CD4-positive, alpha-beta T cell treated with Interleukin-15 for 1 hour (primary cell): ENCODE data around the gene CRYBB3.

Source experiments
- DNase-seq: peaks from one replicate; pipeline ENCODE4 v3.0.0-alpha.2; 2020

Gene CRYBB3

DNA sequence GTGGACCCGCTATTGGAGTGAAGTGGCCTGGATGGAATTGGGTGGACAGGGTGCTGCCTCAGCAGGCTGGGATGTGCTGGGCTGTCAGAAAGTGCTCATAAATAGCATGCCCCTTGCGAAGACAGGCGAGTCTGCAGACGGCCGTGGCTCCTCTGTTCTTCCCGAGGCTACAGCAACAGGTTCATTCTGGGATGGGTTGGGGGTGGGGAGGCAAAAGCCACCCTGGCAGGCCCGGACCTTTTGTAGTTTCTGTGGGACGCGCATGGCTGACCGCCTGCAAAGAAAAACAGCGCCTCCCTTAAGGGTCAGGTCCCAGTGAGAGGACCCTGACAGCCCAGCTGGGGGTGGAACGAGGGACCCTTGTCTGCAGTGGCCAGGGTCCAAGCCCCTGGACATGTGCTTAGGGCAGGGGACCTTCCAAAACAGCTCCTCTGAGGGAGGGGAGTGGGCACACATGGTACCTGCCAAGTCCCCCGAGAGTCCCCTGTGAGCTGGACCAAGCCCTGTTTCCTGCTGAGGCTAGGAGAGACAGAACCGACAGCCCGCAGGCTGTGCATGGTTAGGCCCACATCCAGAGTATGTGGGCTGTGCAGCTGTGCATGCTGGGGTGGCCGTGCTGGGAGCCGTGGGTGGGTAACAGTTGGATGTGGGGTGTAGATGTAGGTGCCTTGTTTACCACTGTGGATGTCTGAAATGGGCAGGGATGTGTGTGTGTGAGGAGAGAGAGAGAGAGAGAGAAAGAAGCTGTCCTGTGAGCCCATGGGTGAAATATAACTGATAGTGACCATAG, at the start of gene CRYBB3:
TSS of gene CRYBB3 (plus strand) at position 128 of the 790 bp plus-strand sequence. CDS start 1,539 bp downstream, outside the sequence.
- no peak for DNase-seq

DNA sequence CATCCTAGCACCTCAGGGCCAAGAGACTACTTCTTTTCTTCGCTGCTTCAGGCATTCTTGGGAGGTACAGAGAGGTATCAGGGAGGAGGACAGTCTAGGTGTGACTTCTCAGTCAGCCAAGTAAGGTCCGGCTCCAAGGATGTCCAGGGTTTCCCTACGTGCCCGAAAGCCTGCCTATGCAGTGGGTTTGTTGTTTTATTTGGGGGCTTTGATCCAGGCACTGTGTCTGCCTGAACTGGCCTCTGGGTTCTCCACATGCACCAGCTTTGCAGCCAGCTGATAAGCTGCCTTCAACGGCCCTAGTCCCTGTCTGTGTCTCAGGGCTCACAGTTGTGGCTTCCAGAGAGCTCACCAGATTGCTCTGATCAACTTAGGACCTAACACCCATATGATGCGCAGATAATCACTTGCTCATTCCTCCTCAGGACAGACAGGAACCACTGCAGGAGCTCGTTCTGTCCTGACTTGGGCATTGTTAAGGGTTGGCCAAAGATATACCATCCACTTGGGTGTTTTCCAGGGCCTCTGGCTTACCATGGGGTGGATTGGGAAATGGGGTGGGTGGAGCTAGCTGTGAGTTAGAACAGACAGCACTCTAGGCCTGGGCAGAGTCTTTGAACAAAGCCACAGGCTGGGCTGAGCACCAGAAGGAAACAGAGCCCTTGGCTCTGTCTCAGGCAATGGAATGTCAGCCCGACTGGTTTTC, 45.5 kb upstream of the CRYBB3 start:
- no peak for DNase-seq

DNA sequence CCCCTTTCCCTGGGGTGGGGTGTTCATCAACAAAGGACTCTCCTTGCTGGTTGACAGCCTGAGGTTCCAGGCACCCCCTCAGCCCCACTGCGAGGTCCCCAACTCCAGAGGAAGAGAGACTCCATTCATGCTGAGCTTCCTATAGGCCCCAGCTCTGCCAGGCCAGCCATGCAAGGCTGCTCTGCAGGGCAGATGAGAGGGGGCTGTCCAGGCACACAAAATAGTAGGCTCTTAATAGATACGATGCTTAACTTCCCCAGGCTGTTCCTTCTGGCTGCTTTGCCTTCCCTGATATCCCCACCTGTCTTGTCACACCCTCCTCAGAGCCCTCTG, 45.0 kb upstream of the CRYBB3 start:
- DNase-seq = no peak

GRCh38 chr22:25156736-25157135, 42.9 kb upstream of the CRYBB3 start:
- no peak for DNase-seq

- DNase-seq = no peak
Measured at GRCh38 chr22:25159028-25159427, 40.6 kb upstream of the CRYBB3 start.

DNA sequence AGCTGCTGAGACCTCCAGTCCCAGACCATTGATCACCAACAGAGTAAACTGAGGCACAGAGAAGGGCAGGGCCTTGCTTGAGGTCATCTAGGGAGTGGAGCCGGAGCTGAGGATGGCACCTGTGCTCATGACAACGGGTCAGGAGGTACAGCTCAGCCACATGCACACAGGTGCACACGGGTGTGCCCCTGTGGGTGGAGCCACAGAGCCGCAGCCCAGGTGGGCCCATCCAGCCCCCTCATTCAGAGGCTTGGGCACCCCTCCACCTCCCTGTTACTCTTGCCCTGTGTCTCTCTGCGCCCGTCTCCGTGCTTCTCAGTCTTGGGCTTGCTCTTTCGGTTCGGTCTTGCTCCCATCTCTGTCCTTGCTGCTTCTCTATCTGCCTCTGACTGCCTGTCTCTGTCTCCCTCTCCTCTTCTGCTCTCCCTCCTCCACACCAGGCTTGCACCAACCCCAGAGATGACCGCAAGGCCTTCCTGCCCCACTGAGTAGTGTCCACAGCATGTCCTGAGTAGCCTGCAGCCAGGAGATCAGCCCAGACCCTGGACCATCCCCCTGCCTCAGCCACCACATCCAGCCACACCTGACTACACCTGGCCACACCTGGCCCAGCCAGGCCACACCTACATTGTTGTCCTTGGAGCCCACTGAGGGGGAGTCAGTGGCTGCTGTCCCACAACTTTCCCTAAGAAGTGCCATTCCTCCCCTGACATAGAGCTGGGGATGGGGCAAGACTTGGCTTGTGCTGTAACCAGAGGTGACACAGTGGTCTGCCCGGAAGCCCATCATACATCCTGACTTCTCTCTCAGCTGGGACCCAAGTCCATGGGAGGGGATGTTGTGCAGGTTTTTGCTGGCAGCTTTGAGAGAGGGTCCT, 39.3 kb upstream of the CRYBB3 start:
- DNase-seq = no peak

GRCh38 chr22:25161017-25161915, 38.4 kb upstream of the CRYBB3 start:
- DNase-seq = no peak

DNA sequence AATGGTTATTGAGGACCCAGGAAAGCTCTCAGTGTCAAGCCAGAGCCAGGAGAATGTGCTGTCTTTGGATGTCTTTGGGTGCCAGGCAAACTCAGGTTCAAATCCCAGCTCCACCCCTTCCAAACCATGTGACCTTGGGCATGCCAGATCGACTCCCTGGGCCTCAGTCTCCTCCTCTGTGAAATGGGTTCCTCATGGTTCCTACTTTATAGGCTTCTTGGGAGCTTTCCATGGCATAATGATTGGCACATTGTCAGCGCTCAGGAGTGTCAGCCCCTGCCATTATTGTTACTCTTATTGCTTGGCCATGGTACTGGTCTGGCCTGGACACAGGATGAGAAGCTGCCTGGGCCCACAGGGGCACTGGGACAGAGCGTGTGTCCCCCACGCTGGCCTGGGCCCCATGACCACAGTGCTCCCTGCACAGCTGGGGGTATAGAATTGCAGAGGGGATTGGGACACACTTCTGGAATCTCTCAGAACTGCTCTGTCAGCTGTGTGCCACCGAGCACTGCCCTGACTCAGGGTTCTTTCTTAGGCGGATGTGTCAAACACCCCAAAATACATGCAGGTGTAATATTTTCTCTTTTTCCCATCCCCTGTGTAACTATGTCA, 37.6 kb upstream of the CRYBB3 start:
- DNase-seq = no peak

DNA sequence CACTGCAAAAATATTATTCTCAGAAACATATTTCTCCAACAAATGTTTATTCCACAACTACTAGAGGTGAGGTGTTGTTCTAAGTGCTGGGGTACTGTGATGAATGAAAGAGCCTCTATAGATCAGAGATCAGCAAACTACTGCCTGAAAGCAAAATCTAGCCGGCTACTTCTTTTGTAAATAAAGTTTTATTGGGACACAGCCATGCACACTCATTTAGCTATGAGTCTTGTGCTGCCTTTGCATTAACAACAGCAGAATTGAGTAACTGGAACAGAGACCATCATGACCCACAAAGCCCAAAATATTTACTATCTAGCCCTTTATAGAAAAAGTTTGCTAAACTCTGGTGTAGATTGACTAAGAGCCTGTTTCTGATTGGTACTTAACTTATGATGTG, 37.1 kb upstream of the CRYBB3 start:
- no peak for DNase-seq

DNA sequence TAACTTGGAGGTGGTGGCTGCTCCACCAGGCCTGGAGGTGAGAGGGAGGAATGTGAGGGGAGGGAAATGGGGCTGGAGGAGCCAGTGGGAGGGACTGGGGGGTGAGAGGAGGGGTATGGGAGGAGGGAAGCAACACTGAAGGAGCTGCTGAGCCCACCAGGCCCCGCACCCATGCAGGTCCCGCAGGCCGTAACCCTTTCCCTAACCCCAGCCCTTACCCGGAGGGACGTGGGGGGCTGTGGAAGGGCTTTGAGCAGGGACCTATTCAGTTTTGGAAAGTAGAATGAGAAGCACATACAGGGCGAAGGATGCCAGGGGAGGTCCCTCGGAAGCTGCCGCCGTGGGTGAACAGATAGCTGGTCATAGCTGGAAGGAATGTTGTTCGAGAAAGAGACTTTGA, 33.9 kb upstream of the CRYBB3 start:
- DNase-seq = no peak

GRCh38 chr22:25166266-25167040, 33.2 kb upstream of the CRYBB3 start:
- no peak for DNase-seq

GRCh38 chr22:25167082-25167481, 32.6 kb upstream of the CRYBB3 start:
- no peak for DNase-seq

DNA sequence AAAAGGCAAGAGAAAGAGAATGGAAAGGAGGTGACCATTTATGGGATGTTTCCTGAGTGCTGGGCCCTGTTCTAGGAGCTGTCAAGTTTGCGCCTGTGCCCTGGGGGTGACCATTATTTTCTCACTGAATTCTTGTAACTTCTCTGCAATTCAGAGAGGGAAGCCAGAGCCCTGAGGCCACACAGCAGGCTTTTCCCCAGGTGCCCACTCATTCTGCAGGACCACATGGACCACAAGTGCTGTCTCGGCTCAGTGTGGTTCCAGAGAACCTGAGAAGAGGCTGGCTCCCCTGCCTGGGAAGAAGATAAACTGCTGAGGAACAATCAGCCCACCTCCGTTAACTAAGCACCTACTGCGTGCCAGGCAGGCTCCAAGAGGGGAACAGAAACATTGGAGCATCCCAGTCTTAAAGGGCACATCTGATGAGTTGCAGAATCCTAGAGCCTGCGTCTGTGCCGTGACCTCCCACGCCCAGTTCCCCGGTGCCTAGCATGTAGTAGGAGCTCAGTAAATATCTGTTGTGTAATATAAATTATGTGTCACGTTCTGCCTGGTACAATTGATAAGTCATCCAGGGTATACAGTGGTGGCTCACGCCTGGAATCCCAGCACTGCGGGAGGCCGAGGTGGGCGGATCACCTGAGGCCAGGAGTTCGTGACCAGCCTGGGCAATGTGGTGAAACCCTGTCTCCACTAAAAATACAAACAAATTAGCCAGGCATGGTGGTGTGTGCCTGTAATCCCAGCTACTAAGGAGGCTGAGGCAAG, 31.6 kb upstream of the CRYBB3 start:
- DNase-seq = no peak

- DNase-seq = no peak
Measured at GRCh38 chr22:25169278-25170031, 30.2 kb upstream of the CRYBB3 start.

DNA sequence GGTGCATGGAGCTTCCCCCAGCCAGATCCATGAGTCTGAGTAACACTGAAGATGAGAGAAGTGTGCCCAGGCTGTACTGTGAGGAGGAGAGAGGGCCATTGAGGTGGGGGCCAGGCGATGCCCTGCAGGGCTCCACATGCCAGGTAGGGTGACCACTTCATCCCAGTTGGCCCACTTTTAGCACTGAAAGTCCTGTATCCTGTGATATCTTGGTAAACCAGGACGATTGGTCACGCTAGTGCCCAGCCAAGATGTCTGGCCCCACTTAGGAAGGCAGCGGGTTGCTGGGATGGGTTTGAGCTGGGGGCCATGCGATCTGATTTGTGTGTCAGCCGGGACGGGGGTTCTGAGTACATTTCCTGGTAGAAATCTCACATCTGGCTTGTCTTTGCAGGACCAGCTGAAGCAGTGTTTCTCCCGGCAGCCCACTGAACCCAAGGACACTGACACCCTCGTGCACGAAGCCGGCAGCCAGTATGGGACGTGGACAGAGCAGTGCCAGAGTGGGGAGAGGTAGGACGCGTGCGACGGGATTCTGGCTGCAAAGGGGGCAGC, 29.2 kb upstream of the CRYBB3 start:
- no peak for DNase-seq

DNA sequence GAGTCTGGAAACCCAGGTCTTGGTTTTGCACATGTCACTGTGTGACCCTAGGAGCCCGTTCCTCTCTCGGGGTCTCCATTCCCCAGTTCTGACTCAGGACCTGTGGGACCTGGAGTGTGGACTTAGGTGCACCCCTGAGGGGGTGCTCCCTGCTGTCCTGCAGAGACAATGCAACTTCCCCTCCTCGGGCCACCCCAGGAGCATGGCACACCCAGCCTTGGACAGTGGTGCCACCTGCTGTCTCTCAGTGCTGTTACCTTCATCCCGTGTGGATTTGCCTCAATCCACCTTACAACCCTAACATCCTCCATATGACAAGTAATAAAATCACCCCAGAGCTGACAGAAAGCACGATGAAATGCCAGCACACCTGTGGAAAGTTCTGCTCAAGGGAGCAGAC, 27.5 kb upstream of the CRYBB3 start:
- DNase-seq = no peak

GRCh38 chr22:25174156-25174887, 25.3 kb upstream of the CRYBB3 start:
- DNase-seq = no peak

DNA sequence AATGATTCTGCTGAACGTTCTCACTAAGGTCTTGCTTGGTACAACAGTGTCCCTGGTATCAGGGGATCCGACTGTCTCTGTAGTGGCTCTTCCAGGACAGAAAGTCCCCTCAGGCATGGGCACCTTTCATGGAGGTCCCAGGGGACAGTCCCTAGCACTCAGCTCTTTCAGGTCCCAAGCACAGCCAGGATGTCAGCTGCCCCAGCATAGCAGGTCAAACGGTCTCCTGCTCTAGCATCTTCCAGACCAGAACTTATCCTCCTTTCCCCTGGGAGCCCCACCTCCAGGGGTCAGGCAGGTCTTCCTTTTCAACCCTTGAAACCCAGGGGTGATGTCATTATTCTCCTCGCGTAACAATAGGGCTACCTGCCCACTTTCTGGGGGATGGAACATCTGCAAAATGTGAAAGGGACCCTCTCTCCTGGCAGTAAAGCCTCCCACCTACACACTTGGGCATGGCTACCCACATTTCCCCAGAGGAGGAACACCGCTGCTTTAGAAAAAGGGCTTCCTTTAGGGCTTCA, 24.7 kb upstream of the CRYBB3 start:
- DNase-seq = no peak
